PC-9 (cell line): ENCODE results near the gene NAV3. TPM values are rescaled to one million over a fixed set of nuclear protein-coding genes. Genes with fewer than 3 reads are reported as not detected.

ENCODE experiments used
- BruUV-seq: library from RNA; stranded (reverse); fragments of 400-500 nt; replicated peaks from 2 replicates; lab custom pipeline; 2021; lab: Mats Ljungman, UMichigan
- CTCF ChIA-PET: fragments of 300-600 bp; sonication (Branson Sonifier 250); formaldehyde crosslinking; loops from one replicate; lab custom pipeline; 2022; ENCODE audit warnings: antibody characterized with exemption; lab: Charles Lee
- POLR2A ChIA-PET: fragments of 300-600 bp; sonication (Branson Sonifier 250); formaldehyde crosslinking; loops from one replicate; lab custom pipeline; 2022; ENCODE audit warnings: antibody characterized with exemption; ENCODE audit not compliant: unreplicated experiment; lab: Charles Lee
- DNase-seq, 2 experiments: peaks; one replicate each; pipeline versions ENCODE4 v3.0.0 to v3.0.0-alpha.2; 2015 to 2022; ENCODE audit warnings: mixed read lengths in 1 of 2
- H2AFZ ChIP-seq: fragments of 200-600 bp; sonication (generic); 2 replicates; pipeline ENCODE4 v1.8.1; 2017; ENCODE audit warnings: antibody characterized with exemption
- H3F3A ChIP-seq: fragments of 200-600 bp; sonication (generic); 2 replicates; pipeline ENCODE4 v1.8.1; 2017; ENCODE audit warnings: antibody characterized with exemption, mild to moderate bottlenecking, low read depth; ENCODE audit not compliant: insufficient read depth
- H3K27ac ChIP-seq: fragments of 200-600 bp; sonication (generic); 2 replicates; pipeline ENCODE4 v1.6.1; 2016; ENCODE audit warnings: mixed run types
- H3K27me3 ChIP-seq: fragments of 200-600 bp; sonication (generic); 2 replicates; pipeline ENCODE4 v1.6.1; 2016; ENCODE audit warnings: low read depth, mixed run types; ENCODE audit not compliant: insufficient read depth
- H3K36me3 ChIP-seq: fragments of 200-600 bp; sonication (generic); 2 replicates; pipeline ENCODE4 v1.6.1; 2016; ENCODE audit warnings: low read depth, mixed run types
- H3K4me1 ChIP-seq: fragments of 200-600 bp; sonication (generic); replicated peaks from 2 replicates; pipeline ENCODE4 v1.6.1; 2016; ENCODE audit warnings: mixed run types; ENCODE audit not compliant: insufficient read depth
- H3K4me2 ChIP-seq: fragments of 200-600 bp; sonication (generic); 2 replicates; pipeline ENCODE4 v1.6.1; 2017; ENCODE audit warnings: mixed run types
- H3K4me3 ChIP-seq: fragments of 200-600 bp; sonication (generic); 2 replicates; pipeline ENCODE4 v1.6.1; 2016; ENCODE audit warnings: mixed run types
- H3K79me2 ChIP-seq: fragments of 200-600 bp; sonication (generic); 2 replicates; pipeline ENCODE4 v1.6.1; 2017; ENCODE audit warnings: low read depth, mixed run types
- H3K9me2 ChIP-seq: fragments of 200-600 bp; sonication (generic); 2 replicates; pipeline ENCODE4 v1.8.1; 2017; ENCODE audit warnings: mild to moderate bottlenecking; ENCODE audit not compliant: insufficient read depth
- H3K9me3 ChIP-seq: fragments of 200-600 bp; sonication (generic); 2 replicates; pipeline ENCODE4 v1.8.1; 2016; ENCODE audit warnings: low read depth; ENCODE audit not compliant: insufficient read depth
- H4K20me1 ChIP-seq: fragments of 200-600 bp; sonication (generic); 2 replicates; pipeline ENCODE4 v1.8.1; 2017; ENCODE audit not compliant: insufficient read depth
- CTCF ChIP-seq: fragments of 200-600 bp; sonication (generic); conservative IDR thresholded peaks from 2 replicates; pipeline ENCODE4 v1.6.1; 2017; ENCODE audit warnings: mixed run types, antibody characterized with exemption, mild to moderate bottlenecking, moderate library complexity
- EZH2 ChIP-seq: fragments of 200-600 bp; sonication (generic); IDR thresholded peaks from 2 replicates; pipeline ENCODE4 v1.8.0; 2017; ENCODE audit warnings: antibody characterized with exemption, low read depth
- intact Hi-C: fragments of 100-400 bp; cut with micrococcal nuclease; formaldehyde crosslinking; loops from one replicate; pipeline ENCODE4 v1.10.0; 2022; ENCODE audit not compliant: unreplicated experiment
- total RNA-seq: library from RNA; stranded (reverse); gene quantifications from 2 replicates; pipeline ENCODE4 v1.2.3, GENCODE V29; 2021

NAV3 gene
- total RNA-seq, 1 experiment from 2014 or later: 13.6 TPM

GRCh38 chr12:77996670-77997069, 166.0 kb downstream of the NAV3 start:
- intact Hi-C loops: no loop called here
- no peak overlapping the region for H3K27ac ChIP-seq

GRCh38 chr12:77998236-77998786, 167.6 kb downstream of the NAV3 start:
- ChIA-PET POLR2A (no interaction called here), CTCF (no interaction called here)
- no peaks in the 10 kb centered on the region for H3F3A ChIP-seq
- no peaks in the 10 kb centered on the region for H3K9me2 ChIP-seq
- H3K4me1 ChIP-seq: no peaks in the 10 kb centered on the region
- no peaks in the 10 kb centered on the region for H4K20me1 ChIP-seq
- TF ChIP-seq EZH2 (no peak), CTCF (no peak)
- no peak for DNase-seq
- H3K4me2 ChIP-seq: no peak overlapping the region
- H3K36me3 ChIP-seq: no peaks in the 10 kb centered on the region
- no TSS peak for BruUV-seq
- H3K79me2 ChIP-seq: no peaks in the 10 kb centered on the region
- 0 out of 2 replicates have a peak overlapping the region, but pooled peaks have one; percentile 2 for H2AFZ ChIP-seq
- intact Hi-C loops: no loop called here
- no peak overlapping the region for H3K4me3 ChIP-seq
- no peak overlapping the region for H3K27ac ChIP-seq
- no peaks in the 10 kb centered on the region for H3K27me3 ChIP-seq
- H3K9me3 ChIP-seq: no peaks in the 10 kb centered on the region

More at GRCh38 chr12:77996670-77997069, 166.0 kb downstream of the NAV3 start:
- H3K4me1 ChIP-seq: no peaks in the 10 kb centered on the region
- no peaks in the 10 kb centered on the region for H3K9me3 ChIP-seq
- no peaks in the 10 kb centered on the region for H4K20me1 ChIP-seq
- no peaks in the 10 kb centered on the region for H3K36me3 ChIP-seq
- TF ChIP-seq CTCF (peak; percentile 49; the same call in 1 of the 2 replicates), EZH2 (no peak)
- H3K9me2 ChIP-seq: no peaks in the 10 kb centered on the region
- H3K4me2 ChIP-seq: no peak overlapping the region
- ChIA-PET CTCF (no interaction called here), POLR2A (no interaction called here)
- no peaks in the 10 kb centered on the region for H3F3A ChIP-seq
- no peaks in the 10 kb centered on the region for H3K27me3 ChIP-seq
- H2AFZ ChIP-seq: no peak overlapping the region
- no peak overlapping the region for H3K4me3 ChIP-seq
- no peak for DNase-seq
- H3K79me2 ChIP-seq: no peaks in the 10 kb centered on the region
- no TSS peak for BruUV-seq

GRCh38 chr12:77999074-77999715, 168.5 kb downstream of the NAV3 start:
- ChIA-PET CTCF (interaction anchor here (0.7 kb wide), 1 partner anchor 1158 kb away, joined by 3 read pairs; no protein-coding TSS in a partner anchor), POLR2A (interaction anchor here (0.6 kb wide), 1 partner anchor 1406 kb away, joined by 3 read pairs; no protein-coding TSS in a partner anchor)
- intact Hi-C loops: no loop called here

More at GRCh38 chr12:77999074-77999715, 168.5 kb downstream of the NAV3 start:
- Histone ChIP-seq H3K4me1 (no peaks in the 10 kb centered on the region), H2AFZ (no peak overlapping the region), H3K4me2 (no peak overlapping the region), H3K36me3 (no peaks in the 10 kb centered on the region), H3K27me3 (no peaks in the 10 kb centered on the region), H3K27ac (no peak overlapping the region), H3F3A (no peaks in the 10 kb centered on the region), H3K79me2 (no peaks in the 10 kb centered on the region), H3K4me3 (no peak overlapping the region), H4K20me1 (no peaks in the 10 kb centered on the region), H3K9me2 (no peaks in the 10 kb centered on the region), H3K9me3 (no peaks in the 10 kb centered on the region)
- no TSS peak for BruUV-seq
- no peak for DNase-seq
- no peak for TF ChIP-seq EZH2
- no peak for TF ChIP-seq CTCF
